ENCODE results near the gene RUSC1.

Gene RUSC1

GRCh38 chr1:155279268-155279667, 41.4 kb upstream of the RUSC1 start:
- Histone ChIP-seq H3K4me2 (ENCODE audit: insufficient read depth, low read length) (peak overlapping the region; percentile 100; the same call in 1 of the 2 replicates), H3K9me3 (ENCODE audit: insufficient read depth, low read length, severe bottlenecking) (no peaks in the 10 kb centered on the region), H3K9ac (ENCODE audit: low read depth, low read length) (no peak overlapping the region), H2AFZ (ENCODE audit: low read depth, low read length) (no peak overlapping the region), H3K36me3 (ENCODE audit: insufficient read depth, low read length) (peaks cover 7% of the 10 kb centered on the region), H3K4me1 (ENCODE audit: insufficient read depth, low read length) (peaks cover 32% of the 10 kb centered on the region), H3K4me3 (ENCODE audit: low read depth in 1 of 2, low read length in 2 of 2) (no peak overlapping the region), H4K20me1 (ENCODE audit: insufficient read depth, low read length) (peaks cover 13% of the 10 kb centered on the region), H3K79me2 (ENCODE audit: insufficient read depth, low read length) (no peaks in the 10 kb centered on the region), H3K27me3 (ENCODE audit: insufficient read depth, low read length, poor library complexity) (no peaks in the 10 kb centered on the region), H3K27ac (ENCODE audit: low read length) (no peak overlapping the region)
- ATAC-seq (ENCODE audit: insufficient read depth, low read depth): no peak
- no peak for DNase-seq
- TF ChIP-seq EZH2 (IDR thresholded peaks at IDR 0.05; ENCODE audit: borderline replicate concordance, low read depth, low read length, severe bottlenecking) (no peak), CTCF (IDR thresholded peaks at IDR 0.05; ENCODE audit: borderline replicate concordance, extremely low read depth, low read length, poor library complexity, severe bottlenecking) (no peak)

GRCh38 chr1:155282488-155283091, 38.1 kb upstream of the RUSC1 start:
- TF ChIP-seq EZH2 (IDR thresholded peaks at IDR 0.05; ENCODE audit: borderline replicate concordance, low read depth, low read length, severe bottlenecking) (no peak), CTCF (IDR thresholded peaks at IDR 0.05; ENCODE audit: borderline replicate concordance, extremely low read depth, low read length, poor library complexity, severe bottlenecking) (no peak)
- Histone ChIP-seq H3K9me3 (ENCODE audit: insufficient read depth, low read length, severe bottlenecking) (no peaks in the 10 kb centered on the region), H3K9ac (ENCODE audit: low read depth, low read length) (no peak overlapping the region), H3K79me2 (ENCODE audit: insufficient read depth, low read length) (no peaks in the 10 kb centered on the region), H4K20me1 (ENCODE audit: insufficient read depth, low read length) (peaks cover 13% of the 10 kb centered on the region), H3K36me3 (ENCODE audit: insufficient read depth, low read length) (peaks cover 7% of the 10 kb centered on the region), H3K4me1 (ENCODE audit: insufficient read depth, low read length) (peaks cover 18% of the 10 kb centered on the region), H3K4me2 (ENCODE audit: insufficient read depth, low read length) (no peak overlapping the region), H3K27me3 (ENCODE audit: insufficient read depth, low read length, poor library complexity) (no peaks in the 10 kb centered on the region), H3K4me3 (ENCODE audit: low read depth in 1 of 2, low read length in 2 of 2) (no peak overlapping the region), H3K27ac (ENCODE audit: low read length) (no peak overlapping the region), H2AFZ (ENCODE audit: low read depth, low read length) (no peak overlapping the region)
- ATAC-seq (ENCODE audit: insufficient read depth, low read depth): no peak
- no peak for DNase-seq

- no peak for TF ChIP-seq CTCF (IDR thresholded peaks at IDR 0.05; ENCODE audit: borderline replicate concordance, extremely low read depth, low read length, poor library complexity, severe bottlenecking)
- no peak for TF ChIP-seq EZH2 (IDR thresholded peaks at IDR 0.05; ENCODE audit: borderline replicate concordance, low read depth, low read length, severe bottlenecking)
- Histone ChIP-seq H3K4me1 (ENCODE audit: insufficient read depth, low read length) (0 out of 2 replicates have a peak, but pooled peaks cover under 1% of the 10 kb centered on the region), H4K20me1 (ENCODE audit: insufficient read depth, low read length) (peaks cover 2% of the 10 kb centered on the region; the same call in 1 of the 2 replicates), H2AFZ (ENCODE audit: low read depth, low read length) (no peak overlapping the region), H3K9ac (ENCODE audit: low read depth, low read length) (no peak overlapping the region), H3K27ac (ENCODE audit: low read length) (no peak overlapping the region), H3K27me3 (ENCODE audit: insufficient read depth, low read length, poor library complexity) (no peaks in the 10 kb centered on the region), H3K79me2 (ENCODE audit: insufficient read depth, low read length) (no peaks in the 10 kb centered on the region), H3K9me3 (ENCODE audit: insufficient read depth, low read length, severe bottlenecking) (no peaks in the 10 kb centered on the region), H3K4me3 (ENCODE audit: low read depth in 1 of 2, low read length in 2 of 2) (no peak overlapping the region), H3K36me3 (ENCODE audit: insufficient read depth, low read length) (peaks cover 7% of the 10 kb centered on the region), H3K4me2 (ENCODE audit: insufficient read depth, low read length) (no peak overlapping the region)
- no peak for DNase-seq
- ATAC-seq (ENCODE audit: insufficient read depth, low read depth): no peak
Measured at GRCh38 chr1:155284476-155284875, 36.2 kb upstream of the RUSC1 start.

Measured in DND-41 (cell line).